Esophagus (tissue), 2 donors: ENCODE results near the gene SEC62. TPM values are rescaled to one million over a fixed set of nuclear protein-coding genes. Genes with fewer than 3 reads are reported as not detected.
A peak's percentile ranks its signal among the peaks of the same experiment; 100 is the strongest.

Experiments
- H3K27ac ChIP-seq, 2 donors: one replicate each; pipeline ENCODE4 v1.5.1; 2013; ENCODE audit warnings: low read depth in 2 of 2, mild to moderate bottlenecking in 2 of 2, inconsistent platforms in 1 of 2, low read length in 1 of 2, moderate library complexity in 1 of 2
- H3K27me3 ChIP-seq, 2 donors: one replicate each; pipeline ENCODE4 v1.6.1; 2013; ENCODE audit warnings: low read length in 2 of 2, control low read depth in 1 of 2, mild to moderate bottlenecking in 1 of 2; ENCODE audit not compliant: insufficient read depth in 2 of 2, control insufficient read depth in 1 of 2
- H3K36me3 ChIP-seq, 2 donors: one replicate each; pipeline ENCODE4 v1.6.1; 2013; ENCODE audit warnings: low read length in 1 of 2; ENCODE audit not compliant: control insufficient read depth in 2 of 2, insufficient read depth in 2 of 2
- H3K4me1 ChIP-seq, 2 donors: one replicate each; pipeline ENCODE4 v1.6.1; 2013; ENCODE audit warnings: low read length in 1 of 2; ENCODE audit not compliant: control insufficient read depth in 2 of 2, insufficient read depth in 2 of 2
- H3K4me3 ChIP-seq, 2 donors: one replicate each; pipeline ENCODE4 v1.5.1; 2013; ENCODE audit warnings: low read length in 2 of 2, mild to moderate bottlenecking in 2 of 2, low read depth in 1 of 2, moderate library complexity in 1 of 2
- H3K9me3 ChIP-seq, 2 donors: one replicate each; pipeline ENCODE4 v1.6.1; 2013; ENCODE audit warnings: mild to moderate bottlenecking in 2 of 2, low read depth in 1 of 2, low read length in 1 of 2, moderate library complexity in 1 of 2; ENCODE audit not compliant: control insufficient read depth in 2 of 2, insufficient read depth in 1 of 2
- WGBS, 2 donors: extraction: QIAGEN DNeasy Blood & Tissue Kit; methylation state at CpG; one replicate each; pipeline ENCODE4 v1.1.7; 2013; 5-methylcytosine and 5-hydroxymethylcytosine counted together
- polyA plus RNA-seq, 2 donors: library from polyadenylated mRNA; stranded (reverse); fragments of 200-250 nt; gene quantifications; one replicate each; pipeline ENCODE4 v1.2.3, GENCODE V29; 2013
- donor health status: healthy with polysubstance abuse.
- donor health status: Bipolar disorder and iron deficiency.

The SEC62 gene
- polyA plus RNA-seq, 2 donors: 17.0 to 23.5 TPM

GRCh38 chr3:169945313-169945712 lies 21.3 kb upstream of the SEC62 start:
- Histone ChIP-seq H3K36me3 (no peaks in the 10 kb centered on the region), H3K27me3 (no peaks in the 10 kb centered on the region), H3K4me1 (no peaks in the 10 kb centered on the region), H3K27ac (no peak overlapping the region), H3K9me3 (no peaks in the 10 kb centered on the region), H3K4me3 (no peak overlapping the region)
- whole genome bisulfite sequencing, 2 donors: 62 to 65% methylated on average over 7 of the region's 7 CpGs

- 91% methylated on average over 3 of the region's 3 CpGs for WGBS, 2 donors
- H3K36me3 ChIP-seq: no peaks in the 10 kb centered on the region
- H3K4me1 ChIP-seq: no peaks in the 10 kb centered on the region
- no peak overlapping the region for H3K27ac ChIP-seq
- H3K27me3 ChIP-seq: no peaks in the 10 kb centered on the region
- no peak overlapping the region for H3K4me3 ChIP-seq
- H3K9me3 ChIP-seq: no peaks in the 10 kb centered on the region
Measured at GRCh38 chr3:169946336-169946735, 20.3 kb upstream of the SEC62 start.

- 52 to 66% methylated on average over 2 of the region's 2 CpGs for WGBS, 2 donors
- Histone ChIP-seq H3K9me3 (no peaks in the 10 kb centered on the region), H3K27me3 (no peaks in the 10 kb centered on the region), H3K4me1 (no peaks in the 10 kb centered on the region), H3K27ac (no peak overlapping the region), H3K4me3 (no peak overlapping the region), H3K36me3 (no peaks in the 10 kb centered on the region)
Measured at GRCh38 chr3:169948559-169949448, 17.8 kb upstream of the SEC62 start.

GRCh38 chr3:169952045-169952444 lies 14.6 kb upstream of the SEC62 start:
- Histone ChIP-seq H3K9me3 (no peaks in the 10 kb centered on the region), H3K27ac (no peak overlapping the region), H3K4me3 (no peak overlapping the region), H3K36me3 (no peaks in the 10 kb centered on the region), H3K4me1 (no peaks in the 10 kb centered on the region), H3K27me3 (no peaks in the 10 kb centered on the region)
- WGBS, 2 donors: 88 to 96% methylated on average over 1 of the region's 1 CpG

GRCh38 chr3:169953462-169954141 lies 13.0 kb upstream of the SEC62 start:
- Histone ChIP-seq H3K9me3 (no peaks in the 10 kb centered on the region), H3K36me3 (no peaks in the 10 kb centered on the region), H3K27ac (no peak overlapping the region), H3K27me3 (no peaks in the 10 kb centered on the region), H3K4me1 (no peaks in the 10 kb centered on the region), H3K4me3 (no peak overlapping the region)
- WGBS, 2 donors: 89 to 90% methylated on average over 3 of the region's 3 CpGs

- no peak overlapping the region for H3K27ac ChIP-seq
- no peaks in the 10 kb centered on the region for H3K9me3 ChIP-seq
- 63 to 65% methylated on average over 6 of the region's 6 CpGs for WGBS, 2 donors
- H3K4me3 ChIP-seq: no peak overlapping the region
- no peaks in the 10 kb centered on the region for H3K27me3 ChIP-seq
- no peaks in the 10 kb centered on the region for H3K36me3 ChIP-seq
- no peaks in the 10 kb centered on the region for H3K4me1 ChIP-seq
Measured at GRCh38 chr3:169954142-169954756, 12.4 kb upstream of the SEC62 start.

- H3K27me3 ChIP-seq: no peaks in the 10 kb centered on the region
Measured at GRCh38 chr3:169955406-169955805, 11.2 kb upstream of the SEC62 start.

GRCh38 chr3:169964176-169964575 lies 2.4 kb upstream of the SEC62 start:
- H3K27me3 ChIP-seq: no peaks in the 10 kb centered on the region
- no peak overlapping the region for H3K27ac ChIP-seq
- no peaks in the 10 kb centered on the region for H3K4me1 ChIP-seq
- H3K4me3 ChIP-seq: no peak overlapping the region
- WGBS, 2 donors: 58 to 73% methylated on average over 2 of the region's 2 CpGs
- H3K9me3 ChIP-seq: no peaks in the 10 kb centered on the region
- no peaks in the 10 kb centered on the region for H3K36me3 ChIP-seq

More at GRCh38 chr3:169955406-169955805, 11.2 kb upstream of the SEC62 start:
- Histone ChIP-seq H3K9me3 (no peaks in the 10 kb centered on the region), H3K4me3 (no peak overlapping the region), H3K4me1 (no peaks in the 10 kb centered on the region), H3K36me3 (no peaks in the 10 kb centered on the region), H3K27ac (no peak overlapping the region)
- WGBS, 2 donors: 73 to 79% methylated on average over 2 of the region's 2 CpGs

GRCh38 chr3:169965562-169966427 lies 812 bp upstream of the SEC62 start:
- Histone ChIP-seq H3K4me1 (no peaks in the 10 kb centered on the region), H3K27ac (peak overlapping the region; percentile 86 to 90), H3K27me3 (no peaks in the 10 kb centered on the region), H3K9me3 (no peaks in the 10 kb centered on the region), H3K36me3 (no peaks in the 10 kb centered on the region), H3K4me3 (peak overlapping the region; percentile 83 to 94)
- WGBS, 2 donors: 55 to 56% methylated on average over 21 of the region's 21 CpGs
